Hepatocyte (in vitro differentiated cells): ENCODE results near the gene SGPP2.

ENCODE experiments used
- CTCF ChIP-seq: fragments of 200-600 bp; sonication (generic); IDR thresholded peaks from 2 replicates; pipeline ENCODE4 v1.5.1; 2016; ENCODE audit warnings: antibody characterized with exemption, mild to moderate bottlenecking; ENCODE audit not compliant: poor library complexity
- EZH2 ChIP-seq: fragments of 200-600 bp; sonication (generic); IDR thresholded peaks from 2 replicates; pipeline ENCODE4 v1.6.1; 2016; ENCODE audit warnings: antibody characterized with exemption, mild to moderate bottlenecking, borderline replicate concordance
- EZH2phosphoT487 ChIP-seq: fragments of 200-600 bp; sonication (generic); IDR thresholded peaks from one replicate; pipeline ENCODE4 v1.6.1; 2018; ENCODE audit warnings: antibody characterized with exemption, mild to moderate bottlenecking, low read depth, moderate library complexity; ENCODE audit not compliant: unreplicated experiment, severe bottlenecking

DNA sequence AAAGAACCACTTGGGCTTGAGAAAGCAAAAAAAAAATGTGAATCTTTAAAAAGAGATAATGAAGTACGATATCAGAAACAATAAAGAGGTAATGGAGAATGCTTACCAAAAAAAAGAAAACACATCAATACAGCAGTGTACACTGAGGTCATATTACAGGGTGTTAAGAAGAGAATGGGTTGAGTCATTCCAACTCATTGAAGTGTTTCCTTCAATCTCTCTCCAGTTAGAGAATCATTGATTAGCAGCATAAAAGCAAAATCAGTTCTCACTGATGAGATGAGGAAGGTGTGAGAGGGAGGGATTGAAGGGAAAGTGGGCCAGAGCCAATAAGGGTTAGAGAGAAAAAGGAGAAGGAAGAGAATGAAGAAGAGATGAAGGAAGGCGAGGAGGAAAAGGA lies 43.9 kb upstream of the SGPP2 start:
- TF ChIP-seq EZH2 (no peak), CTCF (no peak), EZH2phosphoT487 (no peak)
